Stimulated activated CD8-positive, alpha-beta memory T cell treated with anti-CD3 and anti-CD28 coated beads, Interleukin-4, amount 100 ng/mL, for 48 hours (primary cell): ENCODE data around the gene CHIC2.
"Not testable (repeated sequence)": the region's sequence is repeated elsewhere in the genome, so short reads cannot be mapped to it uniquely, and the experiment has no call there.

ENCODE experiments used
- DNase-seq: peaks from one replicate; pipeline ENCODE4 v3.0.0-alpha.2; 2020

Gene CHIC2

DNA sequence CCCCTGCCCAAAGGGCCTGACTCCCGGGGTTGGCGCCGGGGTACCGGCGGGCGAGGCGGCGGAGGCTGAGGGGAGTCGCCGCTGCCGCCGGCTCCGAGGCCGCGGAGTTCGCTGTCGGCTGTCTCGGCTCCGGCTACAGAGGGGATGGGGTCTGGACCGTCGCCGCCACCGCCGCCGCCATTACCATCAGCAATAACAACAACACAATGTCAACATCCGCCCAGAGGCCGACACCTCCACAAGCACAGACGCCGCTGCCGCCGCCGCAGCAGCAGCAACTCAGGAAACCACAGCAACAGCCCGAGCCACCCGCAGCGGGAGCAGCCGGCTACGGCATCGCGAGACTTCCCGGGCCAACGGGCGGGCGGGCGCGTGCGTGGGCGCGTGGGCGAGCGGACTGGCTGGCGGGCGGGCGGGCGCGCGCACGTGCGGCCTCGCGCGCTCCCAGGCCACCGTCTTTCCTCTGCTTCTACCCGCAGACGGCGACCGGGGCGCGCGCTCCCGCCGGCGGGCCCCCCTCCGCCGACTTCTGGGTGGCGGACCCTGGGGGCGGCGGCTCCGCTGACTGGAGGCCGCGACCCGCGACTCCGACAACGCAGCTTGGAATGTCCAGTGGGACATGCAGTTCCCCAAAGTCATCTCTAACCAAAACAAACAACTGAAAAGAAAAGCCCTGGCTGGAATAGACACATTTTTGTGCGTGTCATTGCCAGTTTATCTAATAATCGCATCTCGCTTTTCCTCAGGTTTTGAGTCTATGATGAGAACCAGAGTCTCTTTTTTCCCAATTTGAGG, at the start of gene CHIC2:
Gene CHIC2 (minus strand): TSS at position 289 of the 795 bp plus-strand sequence. CDS start 305 bp downstream, outside the sequence.
- DNase-seq = peak; percentile 96

GRCh38 chr4:54113206-54113605, 48.8 kb upstream of the CHIC2 start:
- not testable (repeated sequence) for DNase-seq

- DNase-seq = no peak
These were observed 45.6 kb upstream of the CHIC2 start for GRCh38 chr4:54110019-54110416.

DNA sequence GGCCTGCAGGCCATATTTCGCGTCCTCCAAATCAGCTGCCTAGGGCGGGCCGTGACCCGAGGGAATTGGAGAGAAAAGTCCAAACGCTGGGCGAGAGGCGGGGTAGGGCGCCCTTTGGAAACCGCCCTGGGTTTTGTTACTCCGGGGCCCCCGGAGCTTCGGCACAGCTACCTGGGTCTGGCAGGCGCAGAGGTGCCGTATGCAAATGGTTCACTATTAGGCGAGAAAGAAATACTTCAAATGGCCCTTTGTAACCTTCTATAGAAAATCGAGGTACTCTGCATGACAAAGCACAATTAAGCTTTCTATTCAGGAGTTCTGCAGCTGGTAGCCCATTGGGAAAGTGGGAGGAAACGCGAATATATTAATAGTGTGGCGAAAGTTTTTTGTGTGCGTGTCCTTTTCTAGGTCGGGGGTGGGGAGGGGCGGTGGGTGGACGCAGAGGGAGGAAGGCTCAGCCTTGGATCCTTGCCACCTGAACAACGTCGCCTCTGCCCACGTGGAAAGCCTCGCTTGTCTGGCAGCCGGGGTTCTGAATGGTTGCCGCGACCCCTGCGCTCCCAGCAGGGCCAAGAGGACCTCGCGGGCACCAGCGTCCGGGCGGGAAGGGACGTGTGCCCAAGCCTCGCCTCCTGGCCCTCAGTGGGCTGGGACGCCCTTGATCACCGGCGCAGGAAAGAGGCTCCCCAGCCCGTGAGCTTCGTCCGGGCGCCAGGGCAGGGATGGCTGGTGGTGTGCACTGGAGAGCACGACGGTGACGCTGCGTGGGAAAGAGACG, 45.0 kb upstream of the CHIC2 start:
- no peak for DNase-seq

DNA sequence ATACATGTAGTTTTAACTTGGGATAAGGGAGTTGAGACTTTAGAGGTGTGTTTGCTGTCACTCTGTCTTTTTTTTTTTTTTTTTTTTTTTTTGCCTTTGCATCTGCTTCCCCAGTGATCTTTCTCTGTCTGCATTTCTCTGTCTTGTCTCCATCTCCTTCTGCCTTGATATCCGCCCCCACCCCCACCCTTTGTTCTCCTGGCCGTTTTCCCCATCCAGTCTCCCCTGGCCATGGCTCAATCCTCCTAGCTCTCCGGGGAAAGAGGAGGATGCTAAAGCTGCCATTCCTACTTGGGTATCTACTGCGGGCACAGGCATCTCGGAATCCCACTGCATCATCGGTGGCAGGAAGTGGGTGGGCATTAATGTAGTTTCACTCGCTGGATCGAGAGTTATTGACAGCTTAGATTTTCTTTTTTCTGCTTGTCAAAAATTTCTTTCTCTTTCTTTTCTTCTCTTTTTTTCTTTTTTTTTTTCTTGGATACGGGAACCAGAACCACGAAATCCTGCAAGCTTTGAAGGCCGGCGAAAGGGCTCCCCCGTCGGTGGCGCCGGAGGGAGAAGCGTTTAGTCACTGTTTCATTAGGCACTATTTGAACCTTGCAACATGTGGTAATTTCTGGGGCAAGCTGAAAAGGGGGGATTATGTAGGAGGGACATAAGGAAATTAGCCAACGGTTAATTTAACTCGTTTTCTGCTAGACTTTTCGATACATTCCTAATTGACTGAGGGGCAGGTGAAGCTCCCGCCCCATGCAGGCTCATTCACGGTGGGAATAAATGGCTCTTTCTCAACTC, 43.7 kb upstream of the CHIC2 start:
- no peak for DNase-seq

- DNase-seq = no peak
These were observed 40.5 kb upstream of the CHIC2 start for GRCh38 chr4:54104907-54105306.

- no peak for DNase-seq
These were observed 38.8 kb upstream of the CHIC2 start for GRCh38 chr4:54103190-54103574.

- DNase-seq = no peak
These were observed 38.2 kb upstream of the CHIC2 start for GRCh38 chr4:54102531-54103106.

DNA sequence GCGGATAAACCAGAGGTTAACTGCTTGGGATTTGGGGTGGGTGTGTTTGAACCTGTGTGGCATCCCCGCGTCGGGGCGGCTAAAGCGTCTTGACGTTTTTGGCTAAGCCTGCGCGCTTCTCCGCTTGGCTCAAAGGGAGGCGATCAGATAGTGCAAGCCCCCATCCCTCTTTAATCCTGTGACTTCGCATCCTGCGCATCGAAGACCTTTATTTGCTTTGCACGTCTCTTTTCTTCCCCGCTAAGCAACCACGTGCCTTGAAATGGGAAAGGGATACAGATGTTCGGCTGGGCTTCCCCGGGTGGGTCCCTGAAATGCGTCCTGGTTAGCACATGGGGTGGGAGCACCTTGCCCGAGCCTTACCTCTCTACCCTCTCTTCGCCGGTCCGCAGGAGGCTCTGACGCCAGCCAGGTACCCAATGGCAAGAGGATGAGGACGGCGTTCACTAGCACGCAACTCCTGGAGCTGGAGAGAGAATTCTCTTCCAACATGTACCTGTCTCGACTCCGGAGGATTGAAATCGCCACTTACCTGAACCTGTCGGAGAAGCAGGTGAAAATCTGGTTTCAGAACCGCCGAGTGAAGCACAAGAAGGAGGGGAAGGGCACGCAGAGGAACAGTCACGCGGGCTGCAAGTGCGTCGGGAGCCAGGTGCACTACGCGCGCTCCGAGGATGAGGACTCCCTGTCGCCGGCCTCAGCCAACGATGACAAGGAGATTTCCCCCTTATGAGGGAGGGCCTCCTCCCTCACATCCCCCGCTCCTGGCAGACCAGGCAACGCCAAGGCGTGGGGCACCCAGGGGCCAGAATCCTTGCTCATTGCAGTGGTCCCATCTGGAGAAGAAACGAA, 37.0 kb upstream of the CHIC2 start:
- DNase-seq = no peak

- no peak for DNase-seq
These were observed 36.3 kb upstream of the CHIC2 start for GRCh38 chr4:54100595-54101189.

- no peak for DNase-seq
These were observed 35.6 kb upstream of the CHIC2 start, which contains the start of gene GSX2 for GRCh38 chr4:54099748-54100574. TSS of gene GSX2 (plus strand) at chr4:54100163. CDS start at chr4:54100345, 182 bp downstream.

DNA sequence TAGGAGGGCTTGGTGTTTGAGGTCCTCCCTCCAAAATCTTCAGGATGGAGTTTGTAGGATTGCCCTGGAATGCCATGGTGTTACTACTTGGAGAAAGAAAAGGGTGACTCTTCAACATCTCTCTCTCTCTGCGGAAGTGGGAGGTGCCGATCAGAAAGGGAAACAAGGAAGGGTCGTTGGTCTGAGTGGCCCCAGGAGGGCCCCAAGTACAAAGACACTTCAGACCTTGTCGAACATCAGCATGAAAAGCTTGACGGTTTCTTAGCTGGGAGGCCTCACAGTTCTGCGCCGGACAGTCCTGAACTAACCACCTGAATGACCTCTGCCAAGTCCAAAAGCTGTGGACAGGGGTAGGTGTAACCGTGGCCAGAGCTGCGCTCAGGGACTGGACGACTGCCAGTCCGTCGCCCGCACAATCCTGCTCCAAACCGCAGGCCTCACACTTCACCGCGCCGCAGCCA, 34.9 kb upstream of the CHIC2 start:
- no peak for DNase-seq

- DNase-seq = no peak
These were observed 34.0 kb upstream of the CHIC2 start for GRCh38 chr4:54098375-54098774.

GRCh38 chr4:54097152-54097551, 32.7 kb upstream of the CHIC2 start:
- DNase-seq = no peak

- DNase-seq = no peak
These were observed 32.0 kb upstream of the CHIC2 start for GRCh38 chr4:54096295-54096962.

DNA sequence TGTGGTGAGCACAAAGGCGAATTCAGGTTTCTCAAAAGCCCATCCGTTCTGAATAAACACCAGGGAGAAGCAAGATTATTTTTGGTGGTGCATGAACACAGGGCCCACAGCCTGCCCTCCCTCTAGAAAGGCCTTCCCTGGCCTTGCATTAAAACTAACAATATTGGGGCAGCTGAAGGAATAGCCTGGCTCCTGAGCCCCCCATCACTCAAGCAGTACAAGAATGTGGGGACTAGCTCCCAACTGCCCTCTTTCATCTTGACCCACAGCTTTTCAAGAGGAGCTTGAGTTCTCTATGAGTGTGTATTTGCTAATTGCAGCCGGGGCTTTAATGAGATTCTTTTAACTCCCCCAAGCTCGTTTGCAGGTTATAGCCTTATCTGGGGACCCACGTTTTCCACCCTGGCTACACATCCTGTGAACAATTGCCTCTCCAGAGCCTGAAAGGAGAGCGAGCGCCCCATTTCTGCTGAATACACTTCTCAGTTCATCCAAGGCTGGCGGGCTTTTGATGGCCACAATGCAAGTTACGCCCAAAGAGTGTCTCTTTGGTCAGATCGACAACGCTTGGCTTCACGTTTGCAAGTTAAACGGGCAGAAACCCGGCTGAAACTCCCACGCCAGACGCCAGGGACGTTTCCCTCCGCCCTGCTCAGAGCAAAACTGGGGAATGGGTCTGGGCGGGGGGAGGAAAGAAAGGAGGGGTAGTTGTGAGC, 30.9 kb upstream of the CHIC2 start:
- DNase-seq = no peak

DNA sequence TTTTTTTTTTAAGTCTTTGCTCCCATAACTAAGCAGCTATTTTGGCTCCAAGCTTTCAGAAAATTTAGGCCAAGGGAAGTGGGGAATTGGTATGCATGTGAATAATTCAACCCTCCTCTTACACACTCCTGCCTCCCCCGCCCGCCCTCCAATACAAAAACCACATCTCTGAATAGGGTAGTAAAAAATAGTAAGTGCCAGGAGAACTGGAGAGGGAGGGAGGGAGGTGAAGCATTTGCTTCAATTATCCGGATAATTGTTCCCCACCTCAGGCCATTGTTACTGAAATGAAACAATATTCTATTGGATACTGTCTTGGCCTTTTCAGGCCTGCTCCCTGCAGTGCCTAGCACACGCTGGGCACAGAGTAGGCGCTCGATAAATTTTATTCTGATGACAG, 30.0 kb upstream of the CHIC2 start:
- no peak for DNase-seq

DNA sequence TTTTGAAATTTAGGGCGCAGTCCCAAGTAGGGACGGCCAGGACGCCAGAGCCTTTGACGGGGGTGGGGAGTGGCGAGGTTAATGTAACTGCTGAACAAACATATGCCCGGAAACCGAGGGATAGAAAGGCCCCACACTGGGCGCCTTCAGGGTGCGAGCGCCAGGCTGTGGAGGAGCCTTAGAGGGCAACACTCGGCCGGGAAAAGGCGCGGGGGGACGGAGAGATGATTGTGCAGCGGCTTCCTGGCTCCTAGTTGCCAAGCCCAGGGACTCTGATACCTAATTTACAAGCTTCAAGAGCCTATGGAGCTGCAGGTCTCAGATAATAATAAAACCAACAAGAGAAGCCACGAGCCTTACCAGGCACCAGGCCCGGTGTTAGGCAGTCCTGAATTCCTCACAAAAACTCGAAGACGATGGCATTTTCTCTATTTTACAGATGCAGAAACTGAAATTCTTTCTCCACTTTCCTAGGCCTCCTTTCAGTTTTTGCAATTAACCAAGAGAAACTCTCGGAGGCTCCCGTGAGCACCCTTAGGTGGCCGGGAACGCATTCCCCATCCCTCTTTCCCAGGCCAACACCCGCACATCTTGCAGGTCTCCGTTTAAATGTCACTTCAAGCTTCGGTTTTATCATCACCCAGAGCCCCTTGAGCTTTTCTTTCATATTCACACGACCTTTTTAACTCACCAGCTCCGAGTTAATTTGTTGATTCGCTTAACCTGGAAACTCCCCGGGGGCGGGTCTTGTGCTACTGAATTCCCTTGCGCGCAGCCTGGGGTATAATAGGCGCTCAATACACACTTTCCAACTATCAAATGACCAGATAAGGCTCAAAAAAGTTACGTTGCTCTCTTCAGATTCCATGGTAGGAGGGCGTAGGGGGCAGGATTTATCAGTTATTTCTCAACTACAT, 29.2 kb upstream of the CHIC2 start:
- DNase-seq = peak; percentile 53
